A549 (cell line): ENCODE results near the gene PVRIG.
"Not testable (repeated sequence)": the region's sequence is repeated elsewhere in the genome, so short reads cannot be mapped to it uniquely, and the experiment has no call there.

Experiments used
- CHD4 ChIP-seq: fragments of 200-600 bp; sonication (generic); IDR thresholded peaks from 2 replicates; pipeline ENCODE4 v1.6.1; 2016; ENCODE audit warnings: antibody characterized with exemption, mild to moderate bottlenecking, borderline replicate concordance
- CTCF ChIP-seq: fragments of >200 bp; sonication (Bioruptor Twin); formaldehyde crosslinking; IDR thresholded peaks from 3 replicates; pipeline ENCODE4 v1.5.1; 2016
- EP300 ChIP-seq, 2 experiments: fragments of >200 bp; sonication (Bioruptor Twin); formaldehyde crosslinking; IDR thresholded peaks; 2 replicates in 1 of 2; 3 replicates in 1 of 2; pipeline ENCODE4 v1.6.1; 2016 to 2017
- HOXA7 ChIP-seq: fragments of 250-450 bp; sonication (Bioruptor Pico); IDR thresholded peaks from 2 replicates; pipeline ENCODE4 v1.5.0; 2020; ENCODE audit warnings: mild to moderate bottlenecking, moderate library complexity
- MAZ ChIP-seq: fragments of 150-350 bp; IDR thresholded peaks from 2 replicates; pipeline ENCODE4 v1.6.1; 2014; ENCODE audit warnings: antibody characterized with exemption, low read depth, low read length, borderline replicate concordance
- PHF8 ChIP-seq: fragments of 200-600 bp; sonication (generic); IDR thresholded peaks from 2 replicates; pipeline ENCODE4 v1.6.1; 2016; ENCODE audit warnings: low read depth, mild to moderate bottlenecking, antibody characterized with exemption, moderate library complexity, borderline replicate concordance

- TF ChIP-seq PHF8; CTCF; MAZ; EP300 (IDR thresholded peaks at IDR 0.05); HOXA7 (CRISPR knock-in tag); CHD4: not testable (repeated sequence)
Observed at GRCh38 chr7:100262896-100263295, 43.1 kb downstream of the PVRIG start.
